Activated CD4-positive, CD25-positive, alpha-beta regulatory T cell (primary cell): ENCODE measurements around the gene GOLGA3.
"Not testable (repeated sequence)": the region's sequence is repeated elsewhere in the genome, so short reads cannot be mapped to it uniquely, and the experiment has no call there.

ENCODE experiments used
- DNase-seq, 4 experiments: peaks; one replicate each; lab custom pipeline; 2025; lab: John Stamatoyannopoulos, UW

The GOLGA3 gene

GRCh38 chr12:132828706-132829534, at the start of gene GOLGA3:
GOLGA3 (minus strand) TSS chr12:132828869; CDS start chr12:132822128, 6,741 bp downstream.
- DNase-seq, result peak; percentile 85 to 94 (median 93)

DNA sequence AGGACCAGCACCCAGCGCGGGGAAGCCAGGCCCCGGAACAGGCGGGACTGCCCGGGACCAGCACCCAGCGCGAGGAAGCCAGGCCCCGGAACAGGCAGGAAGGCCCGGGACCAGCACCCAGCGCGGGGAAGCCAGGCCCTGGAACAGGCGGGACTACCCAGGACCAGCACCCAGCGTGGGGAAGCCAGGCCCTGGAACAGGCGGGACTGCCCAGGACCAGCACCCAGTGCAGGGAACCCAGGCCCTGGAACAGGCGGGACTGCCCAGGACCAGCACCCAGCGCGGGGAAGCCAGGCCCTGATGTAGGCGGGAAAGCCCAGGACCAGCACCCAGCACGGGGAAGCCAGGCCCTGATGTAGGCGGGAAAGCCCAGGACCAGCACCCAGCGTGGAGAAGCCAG, 46.0 kb upstream of the GOLGA3 start:
- DNase-seq, result not testable (repeated sequence)

- DNase-seq, result no peak
These were observed 45.5 kb upstream of the GOLGA3 start for GRCh38 chr12:132874175-132874574.

DNA sequence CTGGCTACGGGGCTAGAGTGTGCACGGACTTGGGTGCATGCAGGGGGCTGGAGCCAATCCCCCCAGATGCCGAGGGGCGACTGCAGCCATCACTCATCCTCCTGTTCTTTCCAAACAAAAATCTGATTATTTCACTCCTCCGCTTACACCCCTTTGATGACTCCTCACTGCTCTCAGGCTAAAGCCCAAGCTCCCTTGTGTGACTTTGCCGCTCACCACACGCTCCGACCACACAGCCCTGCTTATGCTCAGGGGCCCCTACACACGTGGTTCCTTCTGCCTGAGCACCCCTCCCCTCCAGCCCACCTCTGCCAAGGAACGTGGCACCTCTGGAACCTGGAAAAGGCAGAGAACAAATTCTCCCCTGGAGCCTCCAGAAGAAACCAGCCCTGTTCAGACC, 45.1 kb upstream of the GOLGA3 start:
- no peak for DNase-seq

GRCh38 chr12:132872975-132873421, 44.3 kb upstream of the GOLGA3 start:
- no peak for DNase-seq

- no peak for DNase-seq
These were observed 43.6 kb upstream of the GOLGA3 start for GRCh38 chr12:132872073-132872855.

DNA sequence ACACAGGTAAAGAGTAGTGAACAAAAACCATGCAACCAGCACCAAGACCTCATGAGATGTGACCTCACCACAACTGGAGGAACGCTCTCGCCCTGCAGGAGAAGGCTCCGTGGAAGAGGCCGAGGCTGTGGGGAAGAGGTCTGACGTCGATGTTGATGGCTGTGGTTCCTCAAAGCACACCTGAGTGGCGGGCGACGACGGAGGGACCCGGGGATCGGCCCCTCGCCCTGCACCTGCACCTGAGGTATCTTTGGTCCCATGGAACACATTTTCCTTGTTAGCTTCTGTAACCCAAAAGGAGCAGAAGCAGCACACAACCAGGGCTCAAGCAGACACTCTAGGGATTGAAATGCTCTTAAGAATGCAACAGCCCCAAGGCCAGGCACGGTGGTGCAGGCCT, 40.9 kb upstream of the GOLGA3 start:
- no peak for DNase-seq

DNA sequence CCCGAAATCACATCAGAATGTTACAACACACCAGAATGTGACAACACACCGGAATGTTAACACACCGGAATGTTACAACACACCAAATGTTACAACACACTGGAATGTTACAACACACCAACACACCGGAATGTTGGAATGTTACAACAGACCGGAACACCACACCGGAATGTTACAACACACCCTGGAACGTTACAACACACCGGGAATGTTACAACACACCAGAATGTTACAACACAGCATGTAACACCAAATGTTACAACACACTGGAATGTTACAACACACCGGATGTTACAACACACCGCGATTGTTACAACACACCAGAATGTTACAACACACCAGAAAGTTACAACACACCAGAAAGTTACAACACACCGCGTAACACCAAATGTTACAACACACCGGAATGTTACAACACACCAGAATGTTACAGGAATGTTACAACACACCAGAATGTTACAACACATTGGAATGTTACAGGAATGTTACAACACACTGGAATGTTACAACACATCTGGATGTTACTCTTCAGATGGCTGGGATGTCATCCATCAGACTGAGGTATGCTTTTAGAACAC, 37.7 kb upstream of the GOLGA3 start:
- no peak for DNase-seq

DNA sequence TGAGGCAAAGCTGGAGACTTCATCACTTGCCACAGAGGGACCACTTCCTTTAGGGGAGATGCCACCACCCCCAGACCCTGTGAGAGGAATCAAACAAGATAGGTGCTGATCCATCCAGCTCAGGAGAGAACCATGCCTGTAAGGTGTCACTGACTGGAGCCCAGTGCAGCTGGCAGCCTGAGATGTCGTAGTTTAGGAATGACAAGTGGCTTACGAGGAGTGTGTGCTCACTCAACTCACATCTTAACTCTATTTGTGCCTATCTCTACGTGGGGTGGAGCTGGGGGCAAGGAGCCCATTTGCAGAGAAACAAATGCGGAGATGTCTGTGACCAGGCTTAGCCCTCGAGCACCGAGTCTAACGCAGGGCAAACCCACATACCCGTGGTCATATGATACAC, 32.9 kb upstream of the GOLGA3 start:
- no peak for DNase-seq

DNA sequence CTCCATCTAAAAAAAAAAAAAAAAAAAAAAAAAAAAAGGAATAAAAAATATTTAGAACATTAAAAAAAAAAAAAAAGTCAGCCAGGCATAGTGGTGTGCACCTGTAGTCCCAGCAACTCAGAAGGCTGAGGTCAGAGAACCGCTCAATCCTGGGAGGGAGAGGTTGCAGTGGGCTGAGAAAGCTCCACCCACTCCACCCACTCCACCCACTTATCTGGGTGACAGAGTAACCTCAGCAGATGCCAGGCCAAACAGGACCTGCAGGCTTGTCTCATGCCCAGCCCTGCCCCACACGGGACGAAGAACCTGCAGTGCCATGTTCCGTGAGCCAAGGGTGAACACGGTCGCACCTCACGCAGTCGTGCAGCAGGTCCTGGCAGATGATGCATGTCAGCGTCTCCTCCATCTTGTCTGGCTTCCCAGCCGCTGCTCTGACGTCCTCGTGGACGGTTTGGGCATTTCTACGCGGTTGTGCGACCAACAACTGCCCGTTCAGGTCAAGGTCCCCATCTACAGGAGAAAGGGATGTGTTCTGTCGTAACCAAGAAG, 30.1 kb upstream of the GOLGA3 start:
- DNase-seq, result no peak

- not testable (repeated sequence) for DNase-seq
These were observed 28.4 kb upstream of the GOLGA3 start for GRCh38 chr12:132857019-132857418.

DNA sequence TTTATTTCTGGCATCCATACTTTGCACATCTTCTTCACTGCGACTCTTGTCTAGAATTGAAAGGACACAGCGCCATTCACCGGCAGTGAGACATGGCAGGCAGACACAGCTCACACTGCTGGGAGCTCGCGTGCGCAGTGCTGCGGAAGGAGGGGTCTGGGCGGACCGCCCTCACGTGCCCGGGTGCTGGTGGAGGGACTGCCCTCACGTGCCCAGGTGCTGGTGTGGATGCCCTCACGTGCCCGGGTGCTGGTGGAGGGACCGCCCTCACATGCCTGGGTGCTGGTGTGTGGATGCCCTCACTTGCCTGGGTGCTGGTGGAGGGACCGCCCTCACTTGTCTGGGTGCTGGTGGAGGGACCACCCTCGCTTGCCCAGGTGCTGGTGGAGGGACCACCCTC, 27.9 kb upstream of the GOLGA3 start:
- DNase-seq, result no peak

- not testable (repeated sequence) for DNase-seq
These were observed 26.5 kb upstream of the GOLGA3 start for GRCh38 chr12:132855211-132855610.

DNA sequence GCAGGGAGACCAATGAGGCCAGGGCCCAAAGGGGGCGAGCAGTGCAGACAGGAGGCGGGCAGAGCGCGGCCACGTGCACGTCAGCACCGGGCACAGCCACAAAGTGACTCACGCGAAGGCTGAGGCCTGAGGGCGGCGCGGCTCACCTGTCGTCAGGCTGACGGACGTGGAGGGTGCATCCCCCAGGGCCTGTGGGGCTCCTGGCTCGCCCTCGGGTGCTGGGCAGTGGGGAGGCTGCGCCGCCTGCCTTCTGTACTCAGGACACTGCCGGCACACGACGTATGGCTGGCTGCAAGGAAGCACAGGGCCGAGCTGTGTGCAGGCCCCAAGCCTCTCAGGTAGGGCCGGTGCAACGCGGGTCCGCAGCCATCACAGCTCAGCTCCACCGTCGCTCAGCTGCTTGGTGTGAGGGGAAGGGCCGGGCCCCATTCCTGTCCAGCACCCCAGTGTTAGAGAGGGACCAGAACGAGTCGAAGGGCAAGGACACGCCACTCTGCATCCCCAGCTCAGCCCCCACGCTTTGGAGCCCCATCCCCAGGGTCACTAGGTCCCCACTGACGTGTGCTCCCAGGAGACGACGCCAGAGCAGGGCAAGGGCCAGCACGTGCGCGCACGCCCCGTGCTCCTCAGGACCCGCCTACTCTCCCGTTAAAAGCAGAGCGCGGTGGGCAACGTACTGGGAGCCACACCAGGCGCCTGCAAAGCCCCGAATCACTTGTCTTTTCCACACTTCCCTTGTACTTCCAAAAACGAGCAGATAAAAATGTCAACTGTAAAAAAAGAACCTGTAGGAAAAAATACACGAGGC, 24.8 kb upstream of the GOLGA3 start:
- DNase-seq, result no peak

- no peak for DNase-seq
These were observed 23.8 kb upstream of the GOLGA3 start for GRCh38 chr12:132852496-132852895.

DNA sequence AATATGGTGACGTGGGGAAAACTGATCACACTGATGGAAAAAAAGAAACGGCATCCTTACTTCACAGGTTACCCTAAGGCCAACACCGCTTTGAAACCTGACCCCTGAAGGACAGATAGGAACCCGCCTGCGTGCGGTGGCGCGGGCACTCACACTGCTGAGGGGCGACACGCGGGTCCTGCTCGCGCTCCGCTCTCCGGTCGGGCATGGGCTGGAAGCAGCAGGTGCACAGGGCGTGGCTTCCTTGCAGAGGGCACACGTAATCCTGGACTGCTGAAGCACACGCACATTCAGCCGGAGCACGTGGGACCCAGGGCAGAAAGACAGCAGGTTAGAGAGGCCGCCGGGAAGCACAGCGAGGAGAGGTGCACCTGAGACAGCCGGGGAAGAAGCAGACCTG, 22.8 kb upstream of the GOLGA3 start:
- no peak for DNase-seq

GRCh38 chr12:132850291-132850690, 21.6 kb upstream of the GOLGA3 start:
- no peak for DNase-seq

DNA sequence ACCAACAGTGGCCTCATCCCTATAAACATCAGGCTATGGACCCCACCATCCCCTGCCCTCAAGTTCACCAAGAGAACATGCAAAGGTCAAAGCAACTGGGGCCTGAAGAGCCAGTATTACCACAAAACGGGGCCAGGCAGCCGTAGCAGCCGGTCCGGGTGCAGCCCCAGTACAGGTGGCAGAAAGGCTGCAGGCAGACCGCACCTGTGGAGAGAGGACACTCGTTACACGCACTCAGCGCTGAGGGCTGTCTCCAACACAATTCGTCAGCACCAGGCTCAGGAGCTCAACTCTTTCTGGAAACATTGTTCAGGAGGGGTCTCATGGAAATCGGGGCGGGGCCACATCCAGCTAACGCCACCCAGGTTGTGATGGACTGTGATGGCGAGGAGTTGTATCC, 19.9 kb upstream of the GOLGA3 start:
- no peak for DNase-seq

- DNase-seq, result no peak
These were observed 19.0 kb upstream of the GOLGA3 start for GRCh38 chr12:132847363-132848356.

GRCh38 chr12:132844681-132845080, 16.0 kb upstream of the GOLGA3 start:
- not testable (repeated sequence) for DNase-seq
